Smooth muscle cell (in vitro differentiated cells): Measurements from ENCODE around the gene GNL3L. TPM values are rescaled to one million over a fixed set of nuclear protein-coding genes. Genes with fewer than 3 reads are reported as not detected.
"Not testable (repeated sequence)": the region's sequence is repeated elsewhere in the genome, so short reads cannot be mapped to it uniquely, and the experiment has no call there.

Experiments used
- DNase-seq: peaks from one replicate; lab custom pipeline; 2025; ENCODE audit not compliant: unreplicated experiment; lab: John Stamatoyannopoulos, UW
- H2AFZ ChIP-seq: fragments of 200-600 bp; sonication (generic); 2 replicates; pipeline ENCODE4 v1.6.0; 2016; ENCODE audit warnings: antibody characterized with exemption, low read depth, mild to moderate bottlenecking
- H3F3A ChIP-seq: fragments of 200-600 bp; sonication (generic); 2 replicates; pipeline ENCODE4 v1.6.0; 2017; ENCODE audit warnings: antibody characterized with exemption, low read depth
- H3K27ac ChIP-seq: fragments of 200-600 bp; sonication (generic); 2 replicates; pipeline ENCODE4 v1.5.1; 2016; ENCODE audit warnings: low read depth, mild to moderate bottlenecking
- H3K27me3 ChIP-seq: fragments of 200-600 bp; sonication (generic); 2 replicates; pipeline ENCODE4 v1.6.1; 2016; ENCODE audit warnings: low read depth, mild to moderate bottlenecking
- H3K36me3 ChIP-seq: fragments of 200-600 bp; sonication (generic); 2 replicates; pipeline ENCODE4 v1.5.1; 2016; ENCODE audit warnings: low read depth
- H3K4me1 ChIP-seq: fragments of 200-600 bp; sonication (generic); 2 replicates; pipeline ENCODE4 v1.5.1; 2016; ENCODE audit warnings: low read depth
- H3K4me2 ChIP-seq: fragments of 200-600 bp; sonication (generic); 2 replicates; pipeline ENCODE4 v1.6.0; 2016; ENCODE audit warnings: mild to moderate bottlenecking
- H3K4me3 ChIP-seq: fragments of 200-600 bp; sonication (generic); 2 replicates; pipeline ENCODE4 v1.5.1; 2016; ENCODE audit warnings: mild to moderate bottlenecking
- H3K79me2 ChIP-seq: fragments of 200-600 bp; sonication (generic); 2 replicates; pipeline ENCODE4 v1.6.0; 2016; ENCODE audit warnings: low read depth, mild to moderate bottlenecking
- H3K9ac ChIP-seq: fragments of 200-600 bp; sonication (generic); 2 replicates; pipeline ENCODE4 v1.6.0; 2016; ENCODE audit warnings: low read depth
- H3K9me3 ChIP-seq: fragments of 200-600 bp; sonication (generic); replicated peaks from 2 replicates; pipeline ENCODE4 v1.5.1; 2016; ENCODE audit warnings: low read depth
- H4K20me1 ChIP-seq: fragments of 200-600 bp; sonication (generic); 2 replicates; pipeline ENCODE4 v1.6.0; 2016; ENCODE audit warnings: low read depth
- CTCF ChIP-seq: fragments of 200-600 bp; sonication (generic); IDR thresholded peaks from 2 replicates; pipeline ENCODE4 v1.5.1; 2017; ENCODE audit warnings: borderline replicate concordance, mild to moderate bottlenecking, antibody characterized with exemption; ENCODE audit not compliant: insufficient read depth, poor library complexity, severe bottlenecking
- WGBS: methylation state at CpG from one replicate; pipeline ENCODE4 v1.1.7; 2016; ENCODE audit warnings: low lambda C conversion rate; 5-methylcytosine and 5-hydroxymethylcytosine counted together
- polyA plus RNA-seq: library from polyadenylated mRNA; unstranded; fragments of >200 nt; fragmentation: Nextera tagmentation; extraction: Ambion mirVana; gene quantifications from 2 replicates; pipeline ENCODE4 v1.2.1, GENCODE V29; 2016
- total RNA-seq: library from RNA; depleted of rRNA; stranded (reverse); fragments of >200 nt; gene quantifications from 2 replicates; pipeline ENCODE4 v1.2.3, GENCODE V29; 2014

GNL3L gene
- total and polyA plus RNA-seq, 2 experiments from 2014 or later, result 4.3 to 20.0 TPM

- WGBS, result 90% methylated on average over 8 of the region's 8 CpGs
- H3K4me3 ChIP-seq, result no peak overlapping the region
- H3K36me3 ChIP-seq, result no peaks in the 10 kb centered on the region
- H3K9me3 ChIP-seq, result no peaks in the 10 kb centered on the region
- no peaks in the 10 kb centered on the region for H4K20me1 ChIP-seq
- no peak overlapping the region for H3K27ac ChIP-seq
- no peak overlapping the region for H3K4me2 ChIP-seq
- no peaks in the 10 kb centered on the region for H3K4me1 ChIP-seq
- no peak for DNase-seq
- no peak overlapping the region for H3K9ac ChIP-seq
- no peak overlapping the region for H2AFZ ChIP-seq
- no peaks in the 10 kb centered on the region for H3F3A ChIP-seq
- TF ChIP-seq CTCF, result no peak
- no peaks in the 10 kb centered on the region for H3K27me3 ChIP-seq
- no peaks in the 10 kb centered on the region for H3K79me2 ChIP-seq
These were observed 21.8 kb downstream of the GNL3L start for GRCh38 chrX:54551801-54552200.

GRCh38 chrX:54555006-54555405 is 25.0 kb downstream of the GNL3L start:
- H3K79me2 ChIP-seq, H2AFZ ChIP-seq, H3K27me3 ChIP-seq, DNase-seq, H4K20me1 ChIP-seq, H3K4me3 ChIP-seq, H3K4me1 ChIP-seq, H3K4me2 ChIP-seq, H3K36me3 ChIP-seq, H3F3A ChIP-seq, H3K9me3 ChIP-seq, H3K9ac ChIP-seq, H3K27ac ChIP-seq: not testable (repeated sequence)
- whole genome bisulfite sequencing, result 82% methylated on average over 7 of the region's 7 CpGs

- Histone ChIP-seq H4K20me1 (no peaks in the 10 kb centered on the region), H3K79me2 (no peaks in the 10 kb centered on the region), H3K4me3 (no peak overlapping the region), H3K4me1 (no peaks in the 10 kb centered on the region), H3K9me3 (no peaks in the 10 kb centered on the region), H3F3A (no peaks in the 10 kb centered on the region), H3K36me3 (no peaks in the 10 kb centered on the region), H3K9ac (no peak overlapping the region), H3K4me2 (no peak overlapping the region), H3K27ac (no peak overlapping the region), H2AFZ (no peak overlapping the region), H3K27me3 (no peaks in the 10 kb centered on the region)
- no peak for TF ChIP-seq CTCF
- no peak for DNase-seq
- 78% methylated on average over 11 of the region's 11 CpGs for WGBS
These were observed 30.4 kb downstream of the GNL3L start for GRCh38 chrX:54560411-54560810.

- no peaks in the 10 kb centered on the region for H3K79me2 ChIP-seq
- H3K4me3 ChIP-seq, result no peak overlapping the region
- WGBS, result 88% methylated on average over 1 of the region's 1 CpG
These were observed 31.6 kb downstream of the GNL3L start for GRCh38 chrX:54561622-54562021.

More at GRCh38 chrX:54561622-54562021, 31.6 kb downstream of the GNL3L start:
- no peaks in the 10 kb centered on the region for H3K27me3 ChIP-seq
- no peak for DNase-seq
- H3K36me3 ChIP-seq, result no peaks in the 10 kb centered on the region
- H3F3A ChIP-seq, result no peaks in the 10 kb centered on the region
- H3K4me2 ChIP-seq, result no peak overlapping the region
- H4K20me1 ChIP-seq, result no peaks in the 10 kb centered on the region
- no peak overlapping the region for H3K9ac ChIP-seq
- H2AFZ ChIP-seq, result no peak overlapping the region
- H3K9me3 ChIP-seq, result no peaks in the 10 kb centered on the region
- no peak overlapping the region for H3K27ac ChIP-seq
- H3K4me1 ChIP-seq, result no peaks in the 10 kb centered on the region
- no peak for TF ChIP-seq CTCF
